ENCODE data around the gene FAM89A.

- TF ChIP-seq ZFX (CRISPR knock-in tag; IDR thresholded peaks at IDR 0.05; ENCODE audit: low read depth) (no peak), NCOA2 (CRISPR knock-in tag; IDR thresholded peaks at IDR 0.05) (no peak), ZNF253 (CRISPR knock-in tag; IDR thresholded peaks at IDR 0.05; ENCODE audit: borderline replicate concordance) (no peak), BCLAF1 (IDR thresholded peaks at IDR 0.05) (no peak), ZBTB8A (CRISPR knock-in tag; IDR thresholded peaks at IDR 0.05; ENCODE audit: borderline replicate concordance, low read depth) (no peak), CTCF (CRISPR knock-in tag; IDR thresholded peaks at IDR 0.05) (no peak), ZSCAN31 (CRISPR knock-in tag; IDR thresholded peaks at IDR 0.05; ENCODE audit: low read depth) (no peak), POLR2AphosphoS2 (IDR thresholded peaks at IDR 0.05; ENCODE audit: low read depth, low read length) (no peak), ZNF414 (CRISPR knock-in tag; IDR thresholded peaks at IDR 0.05) (no peak), POLR2AphosphoS5 (IDR thresholded peaks at IDR 0.05; ENCODE audit: low read depth, low read length) (no peak), ATF3 (CRISPR knock-in tag; IDR thresholded peaks at IDR 0.05) (no peak), ZNF143 (CRISPR knock-in tag; IDR thresholded peaks at IDR 0.05) (no peak), MEIS1 (CRISPR knock-in tag; IDR thresholded peaks at IDR 0.05; ENCODE audit: borderline replicate concordance) (no peak), SRSF4 (IDR thresholded peaks at IDR 0.05; ENCODE audit: low read depth, low read length, poor library complexity, severe bottlenecking) (no peak)
Observed at GRCh38 chr1:231057410-231057809, 17.4 kb upstream of the FAM89A start.

Data from HepG2 (cell line).